ENCODE measurements around the gene PEX19.

DNA sequence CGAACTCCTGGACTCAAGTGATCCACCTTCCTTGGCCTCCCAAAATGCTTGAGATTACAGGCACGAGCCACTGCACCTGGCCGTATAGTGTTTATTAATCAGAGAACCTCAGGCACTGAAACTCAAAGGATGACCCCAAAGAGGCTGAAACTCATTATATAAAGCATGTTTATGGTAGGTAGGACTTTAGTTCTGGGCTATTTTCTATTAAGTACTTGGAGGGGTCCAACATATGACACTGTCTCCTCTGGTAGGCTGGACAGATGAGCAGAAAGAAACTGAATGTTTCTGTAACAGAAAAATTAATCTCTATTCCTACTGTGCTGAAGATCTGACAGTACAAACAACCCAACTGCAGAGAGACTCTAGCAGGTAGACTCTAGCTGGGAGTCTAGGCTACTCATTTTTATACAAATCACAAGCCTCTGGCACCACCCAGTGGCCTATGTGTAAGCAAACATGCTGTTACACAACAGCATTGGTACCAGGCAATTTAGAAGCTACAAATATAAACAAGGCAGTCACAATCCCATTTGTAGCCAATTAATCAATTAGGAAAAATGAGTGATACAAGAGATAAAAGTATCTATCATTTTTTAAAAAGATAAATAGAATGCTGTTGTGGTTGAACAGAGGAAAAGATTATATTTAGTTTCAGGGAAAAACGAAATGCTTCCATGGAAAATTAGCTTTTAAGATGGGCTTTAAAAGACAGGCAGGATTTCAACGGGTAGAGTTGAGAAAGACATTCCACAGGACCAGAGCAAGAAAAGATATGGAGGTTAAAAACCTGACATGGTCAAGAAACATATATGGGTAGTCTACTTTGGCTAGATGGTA, 33.0 kb downstream of the PEX19 start:
- TF ChIP-seq, protein P1, sequence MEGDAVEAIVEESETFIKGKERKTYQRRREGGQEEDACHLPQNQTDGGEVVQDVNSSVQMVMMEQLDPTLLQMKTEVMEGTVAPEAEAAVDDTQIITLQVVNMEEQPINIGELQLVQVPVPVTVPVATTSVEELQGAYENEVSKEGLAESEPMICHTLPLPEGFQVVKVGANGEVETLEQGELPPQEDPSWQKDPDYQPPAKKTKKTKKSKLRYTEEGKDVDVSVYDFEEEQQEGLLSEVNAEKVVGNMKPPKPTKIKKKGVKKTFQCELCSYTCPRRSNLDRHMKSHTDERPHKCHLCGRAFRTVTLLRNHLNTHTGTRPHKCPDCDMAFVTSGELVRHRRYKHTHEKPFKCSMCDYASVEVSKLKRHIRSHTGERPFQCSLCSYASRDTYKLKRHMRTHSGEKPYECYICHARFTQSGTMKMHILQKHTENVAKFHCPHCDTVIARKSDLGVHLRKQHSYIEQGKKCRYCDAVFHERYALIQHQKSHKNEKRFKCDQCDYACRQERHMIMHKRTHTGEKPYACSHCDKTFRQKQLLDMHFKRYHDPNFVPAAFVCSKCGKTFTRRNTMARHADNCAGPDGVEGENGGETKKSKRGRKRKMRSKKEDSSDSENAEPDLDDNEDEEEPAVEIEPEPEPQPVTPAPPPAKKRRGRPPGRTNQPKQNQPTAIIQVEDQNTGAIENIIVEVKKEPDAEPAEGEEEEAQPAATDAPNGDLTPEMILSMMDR (optimal IDR thresholded peaks at IDR 0.05 in 1 of 3, IDR thresholded peaks at IDR 0.05 in 1 of 3, conservative IDR thresholded peaks at IDR 0.05 in 1 of 3; ENCODE audit: extremely low read depth in 1 of 3, insufficient read depth in 2 of 3, low read length in 3 of 3): peak; percentile 58 to 67 (median 65)
- no peak for TF ChIP-seq EZH2 (IDR thresholded peaks at IDR 0.05; ENCODE audit: low read length)

Measured in keratinocyte (primary cell).